ENCODE data around the gene NBAS. TPM values are rescaled to one million over a fixed set of nuclear protein-coding genes. Genes with fewer than 3 reads are reported as not detected.

NBAS gene
- total RNA-seq, 2 donors from 2014 or later, result 29.3 to 32.5 TPM

- DNase-seq, result no peak
- no peak overlapping the region for H3K4me3 Mint-ChIP-seq
- H3K9me3 ChIP-seq (ENCODE audit: control insufficient read depth, low read length, poor library complexity, severe bottlenecking), result no peaks in the 10 kb centered on the region
- ATAC-seq, result no peak
- H3K36me3 Mint-ChIP-seq (ENCODE audit: low read depth), result peaks cover 7% of the 10 kb centered on the region
- H3K27ac Mint-ChIP-seq, result no peak overlapping the region
- H3K27me3 Mint-ChIP-seq, result no peaks in the 10 kb centered on the region
- peaks cover 5% of the 10 kb centered on the region for H3K4me1 Mint-ChIP-seq
These were observed 68.3 kb downstream of the NBAS start for GRCh38 chr2:15492773-15493325.

- ATAC-seq (no peak), DNase-seq (no peak)
- Mint-ChIP-seq H3K36me3 (ENCODE audit: low read depth) (peaks cover 10% of the 10 kb centered on the region), H3K27ac (no peak overlapping the region), H3K4me1 (peaks cover 2% of the 10 kb centered on the region), H3K27me3 (no peaks in the 10 kb centered on the region), H3K4me3 (no peak overlapping the region)
- H3K9me3 ChIP-seq (ENCODE audit: control insufficient read depth, low read length, poor library complexity, severe bottlenecking), result no peaks in the 10 kb centered on the region
These were observed 74.4 kb downstream of the NBAS start for GRCh38 chr2:15486770-15487169.

DNA sequence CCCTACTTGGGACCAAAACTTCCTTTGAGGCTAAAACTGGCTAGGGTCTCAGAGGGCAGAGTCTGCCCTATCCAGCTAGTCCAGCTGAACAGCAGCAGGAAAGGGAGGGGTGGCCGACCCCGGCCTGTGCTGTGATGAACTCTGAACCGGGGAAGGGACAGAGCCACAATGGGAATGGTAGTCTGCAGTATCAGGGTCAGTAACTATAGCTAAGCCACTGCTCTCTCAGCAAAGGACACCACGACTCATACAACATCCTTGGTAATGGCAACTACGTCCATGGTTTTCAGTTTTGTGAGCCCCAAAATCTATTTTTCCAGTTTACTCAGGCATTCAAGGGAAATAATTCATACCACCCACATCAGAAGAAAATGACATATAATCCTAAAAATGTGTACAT lies 75.2 kb downstream of the NBAS start:
- peaks cover 12% of the 10 kb centered on the region for H3K36me3 Mint-ChIP-seq (ENCODE audit: low read depth)
- H3K4me1 Mint-ChIP-seq, result peaks cover 2% of the 10 kb centered on the region
- no peaks in the 10 kb centered on the region for H3K9me3 ChIP-seq (ENCODE audit: control insufficient read depth, low read length, poor library complexity, severe bottlenecking)
- no peak overlapping the region for H3K4me3 Mint-ChIP-seq
- H3K27ac Mint-ChIP-seq, result no peak overlapping the region
- ATAC-seq, result no peak
- no peak for DNase-seq
- H3K27me3 Mint-ChIP-seq, result no peaks in the 10 kb centered on the region

GRCh38 chr2:15481000-15481399 lies 80.1 kb downstream of the NBAS start:
- H3K27ac Mint-ChIP-seq, result no peak overlapping the region
- H3K36me3 Mint-ChIP-seq (ENCODE audit: low read depth), result peaks cover 10% of the 10 kb centered on the region
- no peaks in the 10 kb centered on the region for H3K27me3 Mint-ChIP-seq
- no peak overlapping the region for H3K4me3 Mint-ChIP-seq
- DNase-seq, result no peak
- no peaks in the 10 kb centered on the region for H3K4me1 Mint-ChIP-seq
- H3K9me3 ChIP-seq (ENCODE audit: control insufficient read depth, low read length, poor library complexity, severe bottlenecking), result no peaks in the 10 kb centered on the region
- no peak for ATAC-seq

- no peak overlapping the region for H3K4me3 Mint-ChIP-seq
- ATAC-seq, result no peak
- H3K36me3 Mint-ChIP-seq (ENCODE audit: low read depth), result peaks cover 9% of the 10 kb centered on the region
These were observed 80.6 kb downstream of the NBAS start for GRCh38 chr2:15480552-15480951.

GRCh38 chr2:15472876-15473275 lies 88.3 kb downstream of the NBAS start:
- H3K27me3 Mint-ChIP-seq, result no peaks in the 10 kb centered on the region
- DNase-seq (no peak), ATAC-seq (no peak)
- no peaks in the 10 kb centered on the region for H3K9me3 ChIP-seq (ENCODE audit: control insufficient read depth, low read length, poor library complexity, severe bottlenecking)
- peaks cover 13% of the 10 kb centered on the region for H3K36me3 Mint-ChIP-seq (ENCODE audit: low read depth)
- H3K27ac Mint-ChIP-seq, result no peak overlapping the region
- no peak overlapping the region for H3K4me3 Mint-ChIP-seq
- H3K4me1 Mint-ChIP-seq, result peaks cover 2% of the 10 kb centered on the region

More at GRCh38 chr2:15480552-15480951, 80.6 kb downstream of the NBAS start:
- H3K9me3 ChIP-seq (ENCODE audit: control insufficient read depth, low read length, poor library complexity, severe bottlenecking), result no peaks in the 10 kb centered on the region
- Mint-ChIP-seq H3K4me1 (no peaks in the 10 kb centered on the region), H3K27me3 (no peaks in the 10 kb centered on the region), H3K27ac (no peak overlapping the region)
- no peak for DNase-seq

DNA sequence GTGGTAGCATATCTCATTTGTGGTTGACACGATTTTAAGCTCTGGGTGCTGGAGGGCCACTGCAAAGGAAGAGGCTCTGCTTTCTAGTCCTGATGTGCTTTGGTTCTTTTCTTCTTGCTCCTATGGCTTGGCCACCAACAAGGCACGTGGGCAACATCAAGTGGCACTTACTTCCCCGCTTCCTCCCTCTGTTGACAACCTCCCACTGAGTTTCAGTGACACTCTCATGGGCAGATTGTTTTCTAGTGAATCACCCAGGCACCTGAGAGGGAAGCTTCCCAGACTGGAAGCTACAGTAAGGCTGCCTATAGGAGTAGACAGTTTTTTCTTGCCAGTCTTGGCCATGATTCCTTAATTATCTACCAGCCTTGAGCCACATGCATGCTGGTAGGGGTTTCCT lies 89.0 kb downstream of the NBAS start:
- DNase-seq (no peak), ATAC-seq (no peak)
- Mint-ChIP-seq H3K27ac (no peak overlapping the region), H3K27me3 (no peaks in the 10 kb centered on the region), H3K4me3 (no peak overlapping the region), H3K4me1 (peaks cover 2% of the 10 kb centered on the region), H3K36me3 (ENCODE audit: low read depth) (peaks cover 13% of the 10 kb centered on the region)
- no peaks in the 10 kb centered on the region for H3K9me3 ChIP-seq (ENCODE audit: control insufficient read depth, low read length, poor library complexity, severe bottlenecking)

DNA sequence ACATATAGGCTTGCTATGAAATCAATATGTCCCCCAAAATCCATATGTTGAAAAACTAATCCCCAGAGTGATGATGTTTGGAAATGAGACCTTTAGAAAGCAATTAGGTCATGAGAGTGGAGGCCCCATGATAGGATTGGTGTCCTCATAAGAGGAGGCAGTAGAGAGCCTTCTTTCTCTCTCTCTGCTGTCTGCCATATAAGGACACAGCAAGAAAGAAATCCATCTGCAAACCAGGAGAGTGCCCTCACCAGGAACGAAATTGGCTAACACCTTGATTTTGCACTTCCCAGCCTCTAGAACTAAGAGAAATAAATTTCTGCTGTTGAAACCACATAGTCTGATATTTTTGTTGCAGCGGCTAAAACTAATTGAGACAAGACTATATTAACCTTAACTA lies 89.5 kb downstream of the NBAS start:
- Mint-ChIP-seq H3K4me1 (peaks cover 2% of the 10 kb centered on the region), H3K27ac (no peak overlapping the region), H3K36me3 (ENCODE audit: low read depth) (peaks cover 13% of the 10 kb centered on the region), H3K4me3 (no peak overlapping the region), H3K27me3 (no peaks in the 10 kb centered on the region)
- ATAC-seq (no peak), DNase-seq (no peak)
- no peaks in the 10 kb centered on the region for H3K9me3 ChIP-seq (ENCODE audit: control insufficient read depth, low read length, poor library complexity, severe bottlenecking)

DNA sequence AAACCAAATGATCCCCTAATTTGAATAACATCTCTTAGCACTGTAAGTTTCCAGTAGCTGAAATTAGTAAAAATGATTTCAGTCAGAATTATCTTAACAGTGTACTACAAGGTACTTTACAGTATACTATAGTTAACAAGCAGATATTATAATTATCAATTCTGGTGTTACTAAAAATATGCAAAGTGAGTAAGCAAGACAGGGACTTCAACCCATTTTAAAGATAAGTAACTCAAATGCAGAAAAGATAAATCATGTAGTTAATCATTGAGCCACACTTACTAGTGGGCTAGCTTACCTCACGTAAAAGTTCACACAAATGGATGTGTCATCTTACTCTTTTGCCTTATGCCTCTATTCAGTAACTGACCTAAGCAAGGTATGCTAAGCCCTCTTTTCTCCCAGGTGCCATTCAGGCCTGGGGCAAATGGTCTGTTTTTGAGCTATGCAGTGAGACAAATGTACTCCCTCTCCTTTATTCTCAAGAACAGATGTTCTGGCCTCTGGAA lies 101.0 kb downstream of the NBAS start:
- no peaks in the 10 kb centered on the region for H3K27me3 Mint-ChIP-seq
- peaks cover 11% of the 10 kb centered on the region for H3K4me1 Mint-ChIP-seq
- no peak for DNase-seq
- H3K4me3 Mint-ChIP-seq, result no peak overlapping the region
- no peak for ATAC-seq
- no peaks in the 10 kb centered on the region for H3K9me3 ChIP-seq (ENCODE audit: control insufficient read depth, low read length, poor library complexity, severe bottlenecking)
- H3K27ac Mint-ChIP-seq, result no peak overlapping the region
- peaks cover 24% of the 10 kb centered on the region for H3K36me3 Mint-ChIP-seq (ENCODE audit: low read depth)

DNA sequence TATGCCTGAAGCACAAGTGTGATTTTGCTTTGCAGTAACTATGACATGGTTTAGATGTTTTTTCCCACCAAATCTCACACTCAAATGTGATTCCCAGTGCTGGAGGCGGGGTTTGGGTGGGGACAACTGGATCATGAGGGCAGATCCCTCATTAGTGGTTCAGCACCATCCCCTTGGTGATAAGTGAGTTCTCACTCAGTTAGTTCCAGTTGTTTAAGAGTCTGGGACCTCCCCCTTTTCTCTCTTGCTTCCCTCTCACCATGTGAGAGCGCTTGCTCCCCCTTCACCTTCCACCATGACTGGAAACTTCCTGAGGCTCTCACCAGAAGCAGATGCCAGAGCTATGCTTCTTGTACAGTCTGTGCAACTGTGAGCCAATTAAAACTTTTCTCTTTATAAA lies 102.9 kb downstream of the NBAS start:
- Mint-ChIP-seq H3K36me3 (ENCODE audit: low read depth) (peaks cover 10% of the 10 kb centered on the region), H3K27ac (no peak overlapping the region)

DNA sequence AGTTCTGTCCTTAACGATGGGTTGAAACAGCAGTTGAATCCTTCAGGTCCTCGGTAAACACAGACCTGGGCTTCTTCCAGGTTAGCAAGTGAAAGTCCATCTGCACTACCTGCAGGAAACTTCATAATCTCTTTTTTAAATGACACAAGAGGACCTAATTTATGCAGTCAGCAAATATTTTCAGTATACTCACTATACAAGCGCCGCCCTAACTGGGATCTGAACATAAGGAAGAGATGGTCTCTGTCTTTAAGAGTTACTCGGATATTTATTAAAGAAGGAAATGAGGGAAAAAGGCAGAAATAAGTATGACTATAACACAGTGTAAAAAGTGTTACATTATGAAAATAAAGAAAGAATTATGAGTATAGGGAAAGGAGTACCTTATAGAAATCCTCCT lies 103.3 kb downstream of the NBAS start:
- no peak for DNase-seq
- Mint-ChIP-seq H3K4me3 (no peak overlapping the region), H3K4me1 (peaks cover 5% of the 10 kb centered on the region), H3K36me3 (ENCODE audit: low read depth) (peaks cover 9% of the 10 kb centered on the region), H3K27me3 (no peaks in the 10 kb centered on the region), H3K27ac (no peak overlapping the region)
- no peaks in the 10 kb centered on the region for H3K9me3 ChIP-seq (ENCODE audit: control insufficient read depth, low read length, poor library complexity, severe bottlenecking)
- no peak for ATAC-seq

More for the DNA sequence above, 102.9 kb downstream of the NBAS start:
- no peaks in the 10 kb centered on the region for H3K9me3 ChIP-seq (ENCODE audit: control insufficient read depth, low read length, poor library complexity, severe bottlenecking)
- Mint-ChIP-seq H3K4me1 (peaks cover 5% of the 10 kb centered on the region), H3K27me3 (no peaks in the 10 kb centered on the region), H3K4me3 (no peak overlapping the region)
- DNase-seq (no peak), ATAC-seq (no peak)

DNA sequence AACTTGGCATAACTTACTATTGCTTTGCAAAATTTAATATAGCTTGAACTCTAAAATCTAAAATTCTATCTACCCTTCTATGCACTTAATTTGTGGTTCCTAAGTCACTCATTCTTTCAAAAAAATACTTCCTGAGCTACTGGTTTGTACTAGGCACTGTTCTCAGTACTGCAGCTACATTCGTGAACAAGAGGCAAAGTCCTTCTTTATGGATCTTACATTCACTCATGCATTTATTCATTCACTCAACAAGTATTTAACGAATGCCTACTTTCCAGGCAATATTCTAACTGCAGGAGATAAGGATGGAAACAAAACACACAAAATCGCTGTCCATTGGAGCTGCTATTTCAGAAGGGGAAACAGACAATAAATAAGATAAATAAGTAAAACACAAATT lies 104.8 kb downstream of the NBAS start:
- Mint-ChIP-seq H3K4me1 (peaks cover 5% of the 10 kb centered on the region), H3K4me3 (no peak overlapping the region), H3K27me3 (no peaks in the 10 kb centered on the region), H3K27ac (peak overlapping the region; percentile 4), H3K36me3 (ENCODE audit: low read depth) (peaks cover 12% of the 10 kb centered on the region)
- DNase-seq (no peak), ATAC-seq (no peak)
- H3K9me3 ChIP-seq (ENCODE audit: control insufficient read depth, low read length, poor library complexity, severe bottlenecking), result no peaks in the 10 kb centered on the region

DNA sequence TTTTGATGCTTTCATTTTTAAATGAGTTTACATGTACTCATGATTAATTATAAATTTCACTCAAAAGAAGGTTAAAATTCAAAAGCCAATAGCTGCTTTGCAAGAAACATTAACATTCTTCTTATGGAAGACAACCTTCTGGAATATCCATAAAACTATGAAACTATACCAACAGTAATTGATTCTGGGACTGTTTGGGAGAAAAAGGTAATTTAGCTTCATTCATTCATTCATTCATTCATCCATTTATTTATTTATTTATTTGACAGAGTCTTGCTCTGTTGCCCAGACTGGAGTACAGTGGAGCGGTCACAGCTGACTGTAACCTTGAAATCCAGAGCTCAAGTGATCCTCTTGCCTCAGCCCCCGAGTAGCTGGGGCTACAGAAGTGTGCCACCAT lies 110.3 kb downstream of the NBAS start:
- ATAC-seq (no peak), DNase-seq (no peak)
- H3K27me3 Mint-ChIP-seq, result no peaks in the 10 kb centered on the region
- peak overlapping the region; percentile 47 for H3K27ac Mint-ChIP-seq
- no peaks in the 10 kb centered on the region for H3K9me3 ChIP-seq (ENCODE audit: control insufficient read depth, low read length, poor library complexity, severe bottlenecking)
- H3K4me1 Mint-ChIP-seq, result peaks cover 6% of the 10 kb centered on the region
- H3K36me3 Mint-ChIP-seq (ENCODE audit: low read depth), result peaks cover 14% of the 10 kb centered on the region
- no peak overlapping the region for H3K4me3 Mint-ChIP-seq

DNA sequence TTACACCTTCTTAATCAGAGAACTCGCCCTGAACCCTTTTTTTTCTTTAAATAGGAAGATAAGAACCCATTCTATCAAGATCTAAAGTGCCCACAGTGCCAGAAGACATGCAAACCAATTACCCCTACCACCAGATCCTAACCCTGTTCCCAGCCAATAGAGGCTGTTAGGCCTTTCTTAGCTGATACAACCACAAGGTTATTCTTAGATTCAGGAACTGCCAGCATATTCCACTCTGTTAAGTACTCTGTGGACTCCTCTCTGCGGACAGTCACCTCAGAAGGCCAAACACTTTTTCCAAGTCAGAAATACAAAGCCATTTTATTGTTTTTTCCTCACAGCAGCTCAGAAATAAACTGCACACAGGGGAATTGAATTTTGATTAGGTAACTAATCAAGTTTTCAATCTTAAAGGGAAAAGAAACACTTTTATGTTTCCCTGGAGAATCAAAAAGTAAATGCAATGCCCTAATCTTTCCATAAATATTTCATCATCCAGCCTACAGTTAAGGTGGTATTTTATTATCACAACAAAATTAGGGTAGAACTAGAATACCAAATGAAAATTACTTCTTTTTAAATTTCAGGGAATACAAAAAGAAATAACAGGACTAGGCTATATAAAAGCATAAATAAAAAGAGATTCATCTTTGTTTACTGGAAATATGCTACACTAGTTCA lies 111.4 kb downstream of the NBAS start:
- H3K27me3 Mint-ChIP-seq, result no peaks in the 10 kb centered on the region
- ATAC-seq, result no peak
- peaks cover 17% of the 10 kb centered on the region for H3K36me3 Mint-ChIP-seq (ENCODE audit: low read depth)
- DNase-seq, result no peak
- peak overlapping the region; percentile 47 for H3K27ac Mint-ChIP-seq
- H3K4me1 Mint-ChIP-seq, result peaks cover 6% of the 10 kb centered on the region
- H3K9me3 ChIP-seq (ENCODE audit: control insufficient read depth, low read length, poor library complexity, severe bottlenecking), result no peaks in the 10 kb centered on the region
- no peak overlapping the region for H3K4me3 Mint-ChIP-seq

Data from T-helper 17 cell (primary cell).